Neutrophil (primary cell): Measurements from ENCODE around the gene MGMT.

ENCODE experiments used
- H3K27ac ChIP-seq: fragments of 200-600 bp; sonication (generic); 2 replicates; pipeline ENCODE4 v1.5.1; 2016; ENCODE audit warnings: mild to moderate bottlenecking, moderate library complexity
- H3K27me3 ChIP-seq: fragments of 200-600 bp; sonication (generic); 2 replicates; pipeline ENCODE4 v1.6.0; 2016; ENCODE audit warnings: mild to moderate bottlenecking
- H3K36me3 ChIP-seq: fragments of 200-600 bp; sonication (generic); 2 replicates; pipeline ENCODE4 v1.5.1; 2017
- H3K4me1 ChIP-seq, 2 experiments: fragments of 200-600 bp in 1 of 2; sonication (generic) in 1 of 2; 1 replicate in 1 of 2; 2 replicates in 1 of 2; pipeline versions ENCODE4 v1.5.1 to v1.6.1; 2013 to 2016; ENCODE audit warnings: low read depth in 1 of 2, low read length in 1 of 2, mild to moderate bottlenecking in 1 of 2, moderate library complexity in 1 of 2; ENCODE audit not compliant: control insufficient read depth in 1 of 2, insufficient read depth in 1 of 2
- H3K4me3 ChIP-seq, 2 experiments: fragments of 200-600 bp in 1 of 2; sonication (generic) in 1 of 2; 1 replicate in 1 of 2; 2 replicates in 1 of 2; pipeline ENCODE4 v1.5.1; 2013 to 2016; ENCODE audit warnings: low read depth in 1 of 2, low read length in 1 of 2, mild to moderate bottlenecking in 1 of 2, moderate library complexity in 1 of 2
- H3K9me3 ChIP-seq: fragments of 200-600 bp; sonication (generic); 2 replicates; pipeline ENCODE4 v1.5.1; 2016
- TF ChIP-seq, protein P1 (sequence below): fragments of 200-600 bp; sonication (generic); IDR thresholded peaks from 2 replicates; pipeline ENCODE4 v1.5.1; 2016; ENCODE audit warnings: antibody characterized with exemption

Gene MGMT

DNA sequence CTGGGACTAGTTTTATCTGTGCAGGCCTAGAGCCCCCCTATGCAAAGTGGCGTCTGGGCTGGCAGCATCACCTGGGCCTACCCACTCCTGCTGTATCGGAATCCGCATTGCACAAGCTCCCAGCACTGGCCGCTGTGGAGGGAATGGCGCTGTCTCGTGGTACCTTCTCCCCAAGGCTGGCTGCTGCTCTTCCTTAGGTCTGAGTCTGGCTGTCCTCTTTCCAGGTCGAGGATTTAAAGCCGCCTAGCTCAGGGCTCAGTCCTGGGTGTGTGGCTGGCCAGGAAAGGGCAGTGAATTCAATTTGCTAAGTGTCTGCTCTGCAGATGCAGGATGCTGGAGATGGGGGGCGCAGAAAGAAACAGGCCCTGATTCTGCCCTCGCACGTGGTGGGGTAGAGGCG is 44.7 kb downstream of the MGMT start:
- Histone ChIP-seq H3K36me3 (no peaks in the 10 kb centered on the region), H3K9me3 (no peaks in the 10 kb centered on the region), H3K27me3 (no peaks in the 10 kb centered on the region), H3K27ac (no peak overlapping the region), H3K4me1 (no peaks in the 10 kb centered on the region), H3K4me3 (no peak overlapping the region)
- TF ChIP-seq, protein P1, sequence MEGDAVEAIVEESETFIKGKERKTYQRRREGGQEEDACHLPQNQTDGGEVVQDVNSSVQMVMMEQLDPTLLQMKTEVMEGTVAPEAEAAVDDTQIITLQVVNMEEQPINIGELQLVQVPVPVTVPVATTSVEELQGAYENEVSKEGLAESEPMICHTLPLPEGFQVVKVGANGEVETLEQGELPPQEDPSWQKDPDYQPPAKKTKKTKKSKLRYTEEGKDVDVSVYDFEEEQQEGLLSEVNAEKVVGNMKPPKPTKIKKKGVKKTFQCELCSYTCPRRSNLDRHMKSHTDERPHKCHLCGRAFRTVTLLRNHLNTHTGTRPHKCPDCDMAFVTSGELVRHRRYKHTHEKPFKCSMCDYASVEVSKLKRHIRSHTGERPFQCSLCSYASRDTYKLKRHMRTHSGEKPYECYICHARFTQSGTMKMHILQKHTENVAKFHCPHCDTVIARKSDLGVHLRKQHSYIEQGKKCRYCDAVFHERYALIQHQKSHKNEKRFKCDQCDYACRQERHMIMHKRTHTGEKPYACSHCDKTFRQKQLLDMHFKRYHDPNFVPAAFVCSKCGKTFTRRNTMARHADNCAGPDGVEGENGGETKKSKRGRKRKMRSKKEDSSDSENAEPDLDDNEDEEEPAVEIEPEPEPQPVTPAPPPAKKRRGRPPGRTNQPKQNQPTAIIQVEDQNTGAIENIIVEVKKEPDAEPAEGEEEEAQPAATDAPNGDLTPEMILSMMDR, result no peak

DNA sequence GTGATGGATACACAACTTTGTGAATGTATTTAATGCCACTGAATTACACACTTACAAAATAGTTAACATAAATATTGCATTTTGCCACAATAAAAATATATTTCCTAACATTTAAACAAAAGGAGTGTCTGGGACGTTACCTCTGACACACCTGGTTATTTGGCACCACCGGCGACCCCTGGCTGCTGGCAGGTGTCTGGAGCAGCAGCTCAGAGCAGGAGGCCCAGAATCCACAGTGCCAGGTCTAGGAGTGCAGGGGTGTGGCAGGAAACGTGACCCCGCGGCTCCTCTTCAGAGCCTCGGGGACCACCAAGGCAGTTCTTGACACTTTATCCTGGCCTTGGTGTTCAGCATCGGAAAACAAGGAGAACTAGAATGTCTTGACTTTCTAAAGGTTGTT is 46.3 kb downstream of the MGMT start:
- Histone ChIP-seq H3K27me3 (no peaks in the 10 kb centered on the region), H3K36me3 (no peaks in the 10 kb centered on the region), H3K4me1 (no peaks in the 10 kb centered on the region), H3K4me3 (no peak overlapping the region), H3K27ac (no peak overlapping the region), H3K9me3 (no peaks in the 10 kb centered on the region)
- TF ChIP-seq, protein P1, result no peak

DNA sequence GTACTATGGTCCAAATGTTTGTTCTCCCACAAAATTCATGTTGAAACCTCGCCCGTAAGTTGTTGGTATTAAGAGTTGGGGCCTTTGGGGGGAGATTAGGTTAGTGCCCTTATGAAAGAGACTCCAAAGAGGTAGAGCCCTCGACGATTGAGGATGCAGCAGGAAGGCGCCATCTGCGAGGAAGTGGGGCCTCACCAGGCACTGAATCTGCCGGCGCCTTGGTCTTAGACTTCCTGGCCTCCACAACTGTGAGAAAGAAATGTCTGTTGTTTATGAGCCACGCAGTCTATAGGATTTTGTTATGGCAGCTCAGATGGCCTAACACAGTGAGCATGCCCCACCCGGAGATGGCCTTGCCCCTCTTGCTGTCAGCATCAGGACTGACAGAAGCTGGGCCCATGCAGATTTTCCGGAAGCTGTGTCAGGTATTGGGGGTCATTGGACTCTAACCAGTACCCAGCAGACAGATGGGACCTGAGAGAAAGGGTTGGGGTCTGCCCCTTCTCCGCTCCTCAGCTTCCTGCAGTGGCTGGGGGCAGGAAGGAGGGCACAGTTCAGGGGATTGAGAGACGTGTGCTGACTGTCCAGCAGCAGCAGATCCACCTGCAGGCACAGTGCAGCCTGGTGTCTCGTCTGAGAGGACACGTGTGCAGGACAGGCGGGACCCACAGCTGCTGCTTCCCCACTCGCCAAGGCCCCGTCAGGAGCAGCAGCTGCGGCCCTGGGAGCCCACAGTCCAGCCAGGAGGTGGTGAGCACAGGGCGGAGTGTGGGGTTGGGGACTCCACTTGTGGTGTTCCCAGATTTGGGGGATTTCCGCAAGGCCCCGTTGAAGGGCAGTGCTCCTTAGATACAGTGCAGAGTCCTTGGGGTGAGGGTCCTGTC is 47.8 kb downstream of the MGMT start:
- H3K9me3 ChIP-seq, result no peaks in the 10 kb centered on the region
- no peak overlapping the region for H3K4me3 ChIP-seq
- no peaks in the 10 kb centered on the region for H3K4me1 ChIP-seq
- no peaks in the 10 kb centered on the region for H3K36me3 ChIP-seq
- no peak overlapping the region for H3K27ac ChIP-seq
- TF ChIP-seq, protein P1, result no peak
- no peaks in the 10 kb centered on the region for H3K27me3 ChIP-seq

DNA sequence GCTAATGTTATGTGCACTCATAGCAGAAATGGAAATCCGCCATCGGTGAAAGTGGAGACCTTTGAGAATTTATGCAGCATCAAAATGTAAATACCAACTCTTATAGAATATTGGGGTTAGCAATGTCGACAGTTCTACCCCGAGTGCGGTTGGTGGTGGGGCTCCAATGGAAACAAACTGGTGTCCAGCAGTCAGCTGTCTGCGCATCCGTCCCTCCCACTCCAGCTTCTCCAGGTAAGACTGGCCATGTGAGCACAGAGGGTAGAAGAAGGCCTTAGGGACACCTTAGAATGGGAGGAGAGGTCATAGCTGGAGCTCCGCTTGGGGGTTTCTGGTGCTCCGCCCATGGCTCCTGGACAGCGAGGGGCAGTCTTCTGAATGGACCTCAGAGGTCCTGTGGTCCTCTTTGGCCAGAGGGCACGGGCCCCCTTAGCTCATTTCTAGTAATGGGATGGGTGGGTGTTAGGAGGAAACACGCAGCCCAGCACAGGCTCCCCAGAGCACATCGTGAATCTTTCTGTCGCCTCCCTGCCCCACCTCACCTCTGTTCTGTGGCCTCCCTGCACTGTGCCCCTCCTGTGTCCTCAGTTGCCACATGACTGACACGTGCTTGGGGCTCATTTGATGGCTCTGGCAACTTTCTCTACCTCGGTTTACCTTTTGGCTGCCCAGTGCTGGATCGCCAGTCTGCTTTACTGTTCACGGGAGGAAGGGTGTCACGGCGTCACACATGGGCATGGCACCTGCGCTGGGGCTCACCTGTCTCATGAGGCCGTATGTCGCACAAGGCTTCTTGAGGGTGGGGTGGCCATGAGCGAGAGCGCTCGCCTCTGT is 50.0 kb downstream of the MGMT start:
- no peaks in the 10 kb centered on the region for H3K27me3 ChIP-seq
- no peaks in the 10 kb centered on the region for H3K36me3 ChIP-seq
- H3K9me3 ChIP-seq, result no peaks in the 10 kb centered on the region
- no peak overlapping the region for H3K4me3 ChIP-seq
- no peaks in the 10 kb centered on the region for H3K4me1 ChIP-seq
- no peak overlapping the region for H3K27ac ChIP-seq
- TF ChIP-seq, protein P1, result no peak

DNA sequence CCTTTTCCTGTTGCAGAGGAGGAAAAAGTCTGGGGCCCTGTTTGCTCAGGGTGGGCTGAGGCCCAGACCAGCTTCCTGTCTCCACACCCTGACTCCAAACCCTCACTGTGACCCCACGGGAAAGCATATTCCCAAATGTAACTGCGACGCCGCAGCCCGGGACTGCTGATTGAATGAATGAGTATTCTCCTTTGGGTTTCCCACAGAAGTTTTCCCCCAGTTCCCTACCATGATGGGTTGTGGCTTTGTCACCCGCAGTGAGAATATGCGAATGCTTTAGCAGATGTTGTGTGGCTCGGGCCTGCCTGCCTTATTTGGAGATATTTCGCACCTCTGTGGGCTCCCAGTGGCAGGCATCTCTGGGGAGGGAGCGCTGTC is 50.6 kb downstream of the MGMT start:
- Histone ChIP-seq H3K9me3 (no peaks in the 10 kb centered on the region), H3K27me3 (no peaks in the 10 kb centered on the region), H3K4me3 (no peak overlapping the region), H3K27ac (no peak overlapping the region), H3K36me3 (no peaks in the 10 kb centered on the region), H3K4me1 (no peaks in the 10 kb centered on the region)
- TF ChIP-seq, protein P1, result no peak
